ENCODE measurements around the gene EBP.
"Not testable (repeated sequence)": the region's sequence is repeated elsewhere in the genome, so short reads cannot be mapped to it uniquely, and the experiment has no call there.

EBP gene

DNA sequence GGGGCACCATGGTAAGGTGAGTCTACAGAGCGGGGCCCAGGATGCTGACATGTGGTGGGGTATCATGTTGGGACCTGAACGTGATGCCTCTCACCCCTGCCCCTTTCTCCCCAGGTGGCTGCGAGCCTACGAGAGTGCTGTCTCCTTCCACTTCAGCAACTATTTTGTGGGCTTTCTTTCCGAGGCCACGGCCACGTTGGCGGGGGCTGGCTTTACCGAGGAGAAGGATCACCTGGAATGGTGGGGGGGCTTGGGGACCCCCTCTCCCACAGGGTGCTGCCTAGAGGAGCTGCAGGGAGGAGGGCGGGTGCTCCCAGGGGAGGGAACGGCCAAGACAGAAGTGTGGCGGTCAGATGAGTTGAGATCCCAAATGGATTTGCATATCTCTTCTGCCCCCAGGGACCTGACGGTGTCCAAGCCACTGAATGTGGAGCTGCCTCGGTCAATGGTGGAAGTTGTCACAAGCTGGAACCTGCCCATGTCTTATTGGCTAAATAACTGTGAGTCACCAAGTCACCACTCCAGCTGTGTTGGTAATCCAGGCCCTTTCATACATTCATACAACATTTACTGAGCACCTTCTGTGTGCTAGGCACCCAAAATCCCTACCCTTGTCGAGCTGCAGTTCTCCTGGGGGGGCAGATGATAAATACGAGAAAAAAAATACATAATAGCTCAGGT lies 7.3 kb upstream of the EBP start:
- CTCF ChIA-PET, result no interaction called here
- no peak overlapping the region for H3K4me3 ChIP-seq (ENCODE audit: low read depth, low read length)
- POLR2A ChIA-PET, result no interaction called here
- TF ChIP-seq, protein P1, sequence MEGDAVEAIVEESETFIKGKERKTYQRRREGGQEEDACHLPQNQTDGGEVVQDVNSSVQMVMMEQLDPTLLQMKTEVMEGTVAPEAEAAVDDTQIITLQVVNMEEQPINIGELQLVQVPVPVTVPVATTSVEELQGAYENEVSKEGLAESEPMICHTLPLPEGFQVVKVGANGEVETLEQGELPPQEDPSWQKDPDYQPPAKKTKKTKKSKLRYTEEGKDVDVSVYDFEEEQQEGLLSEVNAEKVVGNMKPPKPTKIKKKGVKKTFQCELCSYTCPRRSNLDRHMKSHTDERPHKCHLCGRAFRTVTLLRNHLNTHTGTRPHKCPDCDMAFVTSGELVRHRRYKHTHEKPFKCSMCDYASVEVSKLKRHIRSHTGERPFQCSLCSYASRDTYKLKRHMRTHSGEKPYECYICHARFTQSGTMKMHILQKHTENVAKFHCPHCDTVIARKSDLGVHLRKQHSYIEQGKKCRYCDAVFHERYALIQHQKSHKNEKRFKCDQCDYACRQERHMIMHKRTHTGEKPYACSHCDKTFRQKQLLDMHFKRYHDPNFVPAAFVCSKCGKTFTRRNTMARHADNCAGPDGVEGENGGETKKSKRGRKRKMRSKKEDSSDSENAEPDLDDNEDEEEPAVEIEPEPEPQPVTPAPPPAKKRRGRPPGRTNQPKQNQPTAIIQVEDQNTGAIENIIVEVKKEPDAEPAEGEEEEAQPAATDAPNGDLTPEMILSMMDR (IDR thresholded peaks at IDR 0.05; ENCODE audit: insufficient read depth, low read length, missing control alignments), result no peak
- no peak for DNase-seq (ENCODE audit: low read depth, low spot score)

DNA sequence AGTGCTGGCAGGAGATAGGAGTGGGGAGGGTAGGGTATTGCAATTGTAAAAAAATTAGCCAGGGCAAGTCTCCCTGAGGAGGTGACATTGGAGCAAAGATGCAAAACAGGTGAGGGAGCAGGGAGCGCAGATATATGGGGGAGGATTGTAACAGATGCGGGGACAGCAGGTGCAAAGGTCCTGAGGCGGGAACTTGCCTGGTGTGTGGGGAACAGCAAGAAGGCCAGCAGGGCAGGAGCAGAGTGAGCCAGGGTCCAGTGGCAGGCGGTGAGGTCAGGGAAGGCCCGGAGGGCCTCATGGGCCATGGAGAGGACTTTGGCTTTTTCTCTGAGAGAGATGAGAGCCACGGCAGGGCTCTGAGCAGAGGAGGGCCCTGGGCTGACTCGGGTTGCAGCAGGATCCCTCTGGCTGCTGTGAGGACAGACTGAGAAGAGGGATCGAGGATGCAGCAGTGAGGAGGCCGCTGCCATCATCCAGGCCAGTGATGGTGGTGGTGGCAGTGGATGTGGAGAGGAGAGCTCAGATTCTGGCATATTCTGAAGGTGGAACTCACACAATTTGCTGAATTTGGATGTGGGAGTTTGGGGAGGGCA lies 6.6 kb upstream of the EBP start:
- TF ChIP-seq, protein P1 (IDR thresholded peaks at IDR 0.05; ENCODE audit: insufficient read depth, low read length, missing control alignments), result no peak
- no peak for DNase-seq (ENCODE audit: low read depth, low spot score)
- H3K4me3 ChIP-seq (ENCODE audit: low read depth, low read length), result no peak overlapping the region
- ChIA-PET CTCF (no interaction called here), POLR2A (no interaction called here)

- no peak overlapping the region for H3K4me3 ChIP-seq (ENCODE audit: low read depth, low read length)
- TF ChIP-seq, protein P1 (IDR thresholded peaks at IDR 0.05; ENCODE audit: insufficient read depth, low read length, missing control alignments), result no peak
- ChIA-PET CTCF (no interaction called here), POLR2A (no interaction called here)
- DNase-seq (ENCODE audit: low read depth, low spot score), result no peak
These were observed 5.8 kb upstream of the EBP start for GRCh38 chrX:48515842-48516241.

- ChIA-PET POLR2A (no interaction called here), CTCF (no interaction called here)
- TF ChIP-seq, protein P1 (IDR thresholded peaks at IDR 0.05; ENCODE audit: insufficient read depth, low read length, missing control alignments), result no peak
- DNase-seq (ENCODE audit: low read depth, low spot score), result no peak
- H3K4me3 ChIP-seq (ENCODE audit: low read depth, low read length), result no peak overlapping the region
These were observed 5.3 kb upstream of the EBP start for GRCh38 chrX:48516285-48516684.

DNA sequence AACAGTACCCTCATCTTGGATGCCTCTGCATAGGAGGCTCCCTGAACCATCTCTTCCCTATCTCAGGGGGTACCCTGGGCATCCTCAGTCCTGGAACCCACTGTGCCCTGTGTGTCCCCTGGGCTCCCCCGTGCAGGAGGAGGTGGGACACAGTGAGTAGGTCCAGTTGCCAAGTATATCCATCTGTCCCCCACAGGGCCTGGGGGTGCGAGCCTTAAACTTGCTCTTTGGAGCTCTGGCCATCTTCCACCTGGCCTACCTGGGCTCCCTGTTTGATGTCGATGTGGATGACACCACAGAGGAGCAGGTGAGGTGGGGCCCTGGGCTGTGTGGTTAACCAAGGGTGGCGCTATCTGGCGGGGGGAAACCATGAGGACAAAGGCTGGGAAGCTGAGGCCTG lies 4.6 kb upstream of the EBP start:
- ChIA-PET CTCF (no interaction called here), POLR2A (no interaction called here)
- TF ChIP-seq, protein P1 (IDR thresholded peaks at IDR 0.05; ENCODE audit: insufficient read depth, low read length, missing control alignments), result no peak
- DNase-seq (ENCODE audit: low read depth, low spot score), result no peak
- no peak overlapping the region for H3K4me3 ChIP-seq (ENCODE audit: low read depth, low read length)

- POLR2A ChIA-PET; DNase-seq (ENCODE audit: low read depth, low spot score); H3K4me3 ChIP-seq (ENCODE audit: low read depth, low read length); CTCF ChIA-PET: not testable (repeated sequence)
These were observed 2.1 kb upstream of the EBP start for GRCh38 chrX:48519481-48519880.

- TF ChIP-seq, protein P1 (IDR thresholded peaks at IDR 0.05; ENCODE audit: insufficient read depth, low read length, missing control alignments), result no peak
- CTCF ChIA-PET, result no interaction called here
- H3K4me3 ChIP-seq (ENCODE audit: low read depth, low read length), result no peak overlapping the region
- POLR2A ChIA-PET, result no interaction called here
- DNase-seq (ENCODE audit: low read depth, low spot score), result no peak
These were observed 1.2 kb upstream of the EBP start for GRCh38 chrX:48520455-48520854.
